Activated CD4-positive, alpha-beta memory T cell treated with anti-CD3 and anti-CD28 coated beads for 36 hours (primary cell): ENCODE data around the gene SUGP1. TPM values are rescaled to one million over a fixed set of nuclear protein-coding genes. Genes with fewer than 3 reads are reported as not detected.

Experiments used
- CTCF ChIA-PET: fragments of 350-600 bp; sonication (Branson Sonifier 250); formaldehyde crosslinking; loops from one replicate; lab custom pipeline; 2021; ENCODE audit warnings: antibody characterized with exemption, inconsistent platforms; lab: Charles Lee
- POLR2A ChIA-PET: fragments of 350-600 bp; sonication (Branson Sonifier 250); formaldehyde crosslinking; loops from one replicate; lab custom pipeline; 2021; ENCODE audit warnings: antibody characterized with exemption; lab: Charles Lee
- DNase-seq: peaks from one replicate; pipeline ENCODE4 v3.0.0-alpha.2; 2020
- H3K27ac Mint-ChIP-seq: one replicate; pipeline ENCODE4 v1.8.0; 2021; ENCODE audit warnings: mixed read lengths
- H3K27me3 Mint-ChIP-seq: one replicate; pipeline ENCODE4 v1.8.0; 2021; ENCODE audit warnings: mixed read lengths
- H3K36me3 Mint-ChIP-seq: one replicate; pipeline ENCODE4 v1.8.0; 2021; ENCODE audit warnings: mixed read lengths
- H3K4me1 Mint-ChIP-seq: one replicate; pipeline ENCODE4 v1.8.0; 2021; ENCODE audit warnings: low read depth, mixed read lengths
- H3K4me3 Mint-ChIP-seq: one replicate; pipeline ENCODE4 v1.8.0; 2021; ENCODE audit warnings: mild to moderate bottlenecking, mixed read lengths
- H3K9me3 Mint-ChIP-seq: one replicate; pipeline ENCODE4 v1.8.0; 2021; ENCODE audit warnings: mixed read lengths
- intact Hi-C: fragments of 100-400 bp; cut with micrococcal nuclease; formaldehyde crosslinking; loops from one replicate; pipeline ENCODE4 v1.15.1; 2023
- total RNA-seq, 2 experiments: library from RNA; stranded (reverse); gene quantifications; one replicate each; pipeline ENCODE4 v1.2.3, GENCODE V29; 2021

SUGP1 gene
- total RNA-seq, 2 experiments from 2014 or later, result 39.2 to 44.0 TPM

DNA sequence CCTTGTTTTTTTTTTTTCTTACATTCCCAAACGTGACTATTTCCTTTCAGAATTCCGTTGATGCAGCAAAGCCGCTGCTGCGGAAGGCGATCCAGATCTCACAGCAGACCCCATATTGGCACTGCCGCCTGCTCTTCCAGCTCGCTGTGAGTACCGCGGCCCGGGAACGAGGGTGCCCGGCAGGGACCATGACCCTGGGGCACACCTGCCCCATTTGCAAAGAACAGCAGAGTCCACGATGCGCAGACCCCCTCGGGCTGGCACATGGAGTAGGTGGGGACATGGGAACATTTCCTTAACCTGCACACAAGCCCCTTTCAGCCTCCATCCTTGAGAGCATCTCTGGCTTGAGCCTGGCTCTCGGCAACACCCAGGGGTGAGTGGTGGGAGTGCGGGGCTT lies 16.8 kb upstream of the SUGP1 start:
- intact Hi-C loops, result no loop called here
- H3K36me3 Mint-ChIP-seq, result peaks cover 17% of the 10 kb centered on the region
- POLR2A ChIA-PET, result no interaction called here
- H3K27ac Mint-ChIP-seq, result no peak overlapping the region
- no peaks in the 10 kb centered on the region for H3K27me3 Mint-ChIP-seq
- H3K4me1 Mint-ChIP-seq, result no peaks in the 10 kb centered on the region
- DNase-seq, result no peak
- CTCF ChIA-PET, result no interaction called here
- no peak overlapping the region for H3K4me3 Mint-ChIP-seq
- no peaks in the 10 kb centered on the region for H3K9me3 Mint-ChIP-seq

DNA sequence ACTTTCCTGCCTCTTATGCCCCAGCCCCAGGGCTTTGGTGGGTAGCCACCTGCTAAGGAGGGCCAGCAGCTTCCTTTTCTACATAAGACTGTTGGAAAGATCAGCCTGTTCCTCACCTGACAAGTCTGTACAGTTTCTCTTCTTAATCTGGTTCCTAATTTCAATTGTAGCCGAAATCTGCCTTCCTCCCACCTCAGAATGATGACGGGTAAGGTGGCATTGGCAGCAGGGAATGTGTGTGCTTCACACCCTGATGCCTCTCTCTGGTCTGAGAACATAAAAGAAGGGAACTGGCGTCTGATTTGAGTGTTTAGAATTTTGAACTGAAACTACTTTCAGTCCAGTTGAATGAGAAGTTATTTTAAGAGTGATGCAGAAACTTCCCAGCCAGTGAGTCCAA lies 16.3 kb upstream of the SUGP1 start:
- CTCF ChIA-PET, result no interaction called here

DNA sequence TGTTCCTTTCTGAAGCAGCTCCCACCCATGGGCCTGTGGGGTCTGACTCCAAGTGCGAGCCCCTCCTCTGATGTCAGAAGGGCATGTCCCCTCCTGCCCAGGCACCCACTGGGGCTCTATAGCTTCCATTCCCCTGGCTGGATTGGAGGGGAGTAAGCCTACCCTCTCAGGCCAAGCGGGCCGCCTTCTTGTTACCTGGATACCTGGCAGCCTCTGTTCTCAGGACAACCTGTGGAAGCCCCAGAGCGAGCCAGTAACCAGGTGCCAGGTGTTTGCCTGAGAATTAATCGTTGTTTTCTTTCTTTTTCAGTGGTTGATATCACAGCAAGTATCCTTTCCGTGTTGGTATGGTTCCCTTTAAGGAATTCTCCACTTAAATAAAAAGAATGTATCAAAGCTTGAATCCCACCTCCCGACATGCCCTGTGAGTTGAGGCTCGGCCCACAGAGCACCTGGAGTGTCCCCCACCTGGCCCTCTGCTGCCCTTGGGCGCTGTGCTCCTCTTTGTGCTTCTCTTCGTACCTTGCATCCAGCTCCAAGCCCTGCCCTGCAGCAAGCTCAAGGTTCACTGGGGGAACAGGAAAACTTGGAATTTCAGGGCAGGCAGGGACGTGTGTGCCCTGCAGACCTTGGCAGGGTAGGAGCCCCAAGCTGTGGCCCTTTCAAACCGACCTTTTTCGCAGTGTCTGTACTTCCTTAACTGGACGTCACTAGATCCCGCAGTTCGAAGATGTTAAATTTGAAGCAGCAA lies 15.3 kb upstream of the SUGP1 start:
- Mint-ChIP-seq H3K9me3 (no peaks in the 10 kb centered on the region), H3K4me1 (no peaks in the 10 kb centered on the region), H3K27me3 (no peaks in the 10 kb centered on the region), H3K36me3 (peaks cover 17% of the 10 kb centered on the region), H3K4me3 (no peak overlapping the region), H3K27ac (no peak overlapping the region)
- DNase-seq, result no peak
- CTCF ChIA-PET, result no interaction called here
- POLR2A ChIA-PET, result no interaction called here
- intact Hi-C loops, result no loop called here

More for the DNA sequence above, 16.3 kb upstream of the SUGP1 start:
- DNase-seq, result no peak
- no peak overlapping the region for H3K27ac Mint-ChIP-seq
- no peak overlapping the region for H3K4me3 Mint-ChIP-seq
- H3K36me3 Mint-ChIP-seq, result peaks cover 18% of the 10 kb centered on the region
- intact Hi-C loops, result no loop called here
- no peaks in the 10 kb centered on the region for H3K27me3 Mint-ChIP-seq
- no peaks in the 10 kb centered on the region for H3K9me3 Mint-ChIP-seq
- POLR2A ChIA-PET, result no interaction called here
- no peaks in the 10 kb centered on the region for H3K4me1 Mint-ChIP-seq

DNA sequence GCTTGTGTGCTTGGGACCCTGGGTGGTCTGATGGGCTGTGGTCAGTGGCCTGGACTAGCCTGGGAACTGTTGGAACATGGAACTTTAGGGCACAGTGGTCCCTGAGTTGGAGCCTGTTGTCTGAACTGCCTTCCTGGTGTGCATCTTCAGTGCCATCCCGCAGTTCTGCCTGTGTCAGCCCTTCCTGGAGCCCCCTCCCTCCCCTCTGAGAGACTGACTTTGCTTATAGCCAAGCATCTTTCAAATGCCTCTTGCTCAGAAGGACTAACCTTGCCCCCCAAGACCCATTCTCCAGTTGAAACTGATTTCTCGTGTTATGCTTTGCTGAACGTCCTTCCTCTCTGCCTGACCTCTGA lies 14.7 kb upstream of the SUGP1 start:
- Mint-ChIP-seq H3K27me3 (no peaks in the 10 kb centered on the region), H3K4me3 (no peak overlapping the region), H3K27ac (no peak overlapping the region), H3K9me3 (no peaks in the 10 kb centered on the region), H3K4me1 (no peaks in the 10 kb centered on the region), H3K36me3 (peaks cover 19% of the 10 kb centered on the region)
- CTCF ChIA-PET, result no interaction called here
- intact Hi-C loops, result no loop called here
- DNase-seq, result no peak
- POLR2A ChIA-PET, result no interaction called here

GRCh38 chr19:19334063-19334988 lies 14.0 kb upstream of the SUGP1 start:
- H3K4me1 Mint-ChIP-seq, result peaks cover under 1% of the 10 kb centered on the region
- H3K27ac Mint-ChIP-seq, result no peak overlapping the region
- CTCF ChIA-PET, result no interaction called here
- H3K9me3 Mint-ChIP-seq, result no peaks in the 10 kb centered on the region
- H3K4me3 Mint-ChIP-seq, result no peak overlapping the region
- no peak for DNase-seq
- H3K27me3 Mint-ChIP-seq, result no peaks in the 10 kb centered on the region
- POLR2A ChIA-PET, result no interaction called here
- intact Hi-C loops, result no loop called here
- H3K36me3 Mint-ChIP-seq, result peaks cover 19% of the 10 kb centered on the region

- Mint-ChIP-seq H3K27me3 (no peaks in the 10 kb centered on the region), H3K4me1 (peaks cover 26% of the 10 kb centered on the region), H3K9me3 (no peaks in the 10 kb centered on the region), H3K36me3 (peaks cover 19% of the 10 kb centered on the region), H3K4me3 (no peak overlapping the region), H3K27ac (peak overlapping the region; percentile 62)
- intact Hi-C loops, result no loop called here
- CTCF ChIA-PET, result no interaction called here
- DNase-seq, result peak; percentile 11
- POLR2A ChIA-PET, result no interaction called here
These were observed 8.8 kb upstream of the SUGP1 start for GRCh38 chr19:19329126-19329525.

DNA sequence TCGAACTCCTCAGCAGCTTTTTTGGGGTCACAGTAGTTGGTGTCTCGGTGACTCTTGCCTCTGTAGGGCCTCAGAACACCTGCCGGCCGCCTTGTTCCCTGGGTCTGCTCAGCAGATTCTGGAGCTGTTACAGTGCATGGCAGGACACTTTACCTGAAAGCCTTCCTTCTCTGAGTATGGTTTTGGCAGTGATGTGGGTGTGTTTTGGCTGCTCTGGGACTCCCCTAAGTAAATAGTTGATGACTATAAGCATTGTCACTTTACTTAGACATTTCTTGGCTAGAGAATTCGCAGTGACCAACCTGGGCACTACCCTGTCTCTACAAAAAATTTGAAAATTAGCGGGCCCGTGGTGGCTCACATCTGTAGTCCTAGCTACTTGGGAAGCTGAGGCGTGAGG lies 7.4 kb upstream of the SUGP1 start:
- H3K27me3 Mint-ChIP-seq, result no peaks in the 10 kb centered on the region
- no peak overlapping the region for H3K27ac Mint-ChIP-seq
- H3K36me3 Mint-ChIP-seq, result peaks cover 24% of the 10 kb centered on the region
- POLR2A ChIA-PET, result no interaction called here
- H3K4me3 Mint-ChIP-seq, result no peak overlapping the region
- intact Hi-C loops, result no loop called here
- peaks cover 33% of the 10 kb centered on the region for H3K4me1 Mint-ChIP-seq
- CTCF ChIA-PET, result no interaction called here
- no peak for DNase-seq
- H3K9me3 Mint-ChIP-seq, result no peaks in the 10 kb centered on the region

DNA sequence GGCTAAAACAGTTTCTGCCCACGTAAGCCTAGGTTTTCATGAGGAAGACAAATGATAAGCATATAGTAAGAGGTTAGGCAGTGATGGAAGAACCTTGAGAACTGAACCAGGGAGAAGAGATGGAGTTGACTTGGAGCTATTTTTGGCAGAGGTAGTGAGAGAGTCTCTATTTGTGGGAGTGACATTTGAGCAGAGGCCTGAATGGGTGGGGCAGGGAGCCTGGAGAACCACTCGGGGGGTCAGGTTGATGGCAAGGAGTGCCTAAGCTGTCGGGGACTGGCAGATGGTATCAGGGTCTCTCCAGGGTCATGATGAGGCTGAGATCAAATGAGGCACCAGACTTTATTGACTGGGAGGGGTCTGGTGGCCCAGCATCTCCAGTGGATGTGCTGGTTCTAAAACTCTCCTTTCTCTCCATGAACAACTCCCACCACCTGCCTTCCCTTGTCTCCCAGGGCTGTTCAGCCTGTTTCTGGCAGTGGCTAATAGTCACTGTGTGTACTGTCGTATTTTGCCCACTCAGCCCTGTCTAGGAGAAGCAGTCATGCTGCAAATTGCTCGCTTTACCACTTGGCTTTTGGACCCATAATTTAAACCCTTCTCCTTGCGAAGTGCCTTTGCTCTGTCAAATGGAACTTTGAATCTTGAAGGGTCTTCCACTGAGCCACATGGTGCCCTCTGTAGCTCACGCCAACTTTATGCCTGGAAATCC lies 3.9 kb upstream of the SUGP1 start:
- no peak overlapping the region for H3K4me3 Mint-ChIP-seq
- no peaks in the 10 kb centered on the region for H3K9me3 Mint-ChIP-seq
- H3K27ac Mint-ChIP-seq, result peak overlapping the region; percentile 0
- CTCF ChIA-PET, result interaction anchor here (0.7 to 1.7 kb wide), 3 partner anchors 18 to 166 kb away, joined by 3 to 6 read pairs (median 5); no protein-coding TSS in a partner anchor
- POLR2A ChIA-PET, result no interaction called here
- intact Hi-C loops, result loop anchor here (5.0 kb wide), 1 partner anchor 83 kb away; the partner anchor contains the start of gene GATAD2A
- H3K36me3 Mint-ChIP-seq, result peaks cover 21% of the 10 kb centered on the region
- H3K4me1 Mint-ChIP-seq, result peaks cover 45% of the 10 kb centered on the region
- H3K27me3 Mint-ChIP-seq, result no peaks in the 10 kb centered on the region
- no peak for DNase-seq

- Mint-ChIP-seq H3K9me3 (no peaks in the 10 kb centered on the region), H3K4me3 (peak overlapping the region; percentile 94), H3K27me3 (no peaks in the 10 kb centered on the region), H3K4me1 (peaks cover 41% of the 10 kb centered on the region), H3K36me3 (peaks cover 21% of the 10 kb centered on the region), H3K27ac (peak overlapping the region; percentile 96)
- CTCF ChIA-PET, result interaction anchor here (1.5 kb wide), 1 partner anchor 169 kb away, joined by 6 read pairs; no protein-coding TSS in a partner anchor
- POLR2A ChIA-PET, result interaction anchor here (0.8 to 0.9 kb wide), 2 partner anchors 9 to 65 kb away, joined by 3 to 4 read pairs; no protein-coding TSS in a partner anchor
- intact Hi-C loops, result loop anchor here (2.0 to 5.0 kb wide), 3 partner anchors 86 to 182 kb away; partner anchors contain the start of genes GATAD2A and TMEM161A
- peak; percentile 39 for DNase-seq
These were observed 850 bp upstream of the SUGP1 start for GRCh38 chr19:19321141-19321577.

DNA sequence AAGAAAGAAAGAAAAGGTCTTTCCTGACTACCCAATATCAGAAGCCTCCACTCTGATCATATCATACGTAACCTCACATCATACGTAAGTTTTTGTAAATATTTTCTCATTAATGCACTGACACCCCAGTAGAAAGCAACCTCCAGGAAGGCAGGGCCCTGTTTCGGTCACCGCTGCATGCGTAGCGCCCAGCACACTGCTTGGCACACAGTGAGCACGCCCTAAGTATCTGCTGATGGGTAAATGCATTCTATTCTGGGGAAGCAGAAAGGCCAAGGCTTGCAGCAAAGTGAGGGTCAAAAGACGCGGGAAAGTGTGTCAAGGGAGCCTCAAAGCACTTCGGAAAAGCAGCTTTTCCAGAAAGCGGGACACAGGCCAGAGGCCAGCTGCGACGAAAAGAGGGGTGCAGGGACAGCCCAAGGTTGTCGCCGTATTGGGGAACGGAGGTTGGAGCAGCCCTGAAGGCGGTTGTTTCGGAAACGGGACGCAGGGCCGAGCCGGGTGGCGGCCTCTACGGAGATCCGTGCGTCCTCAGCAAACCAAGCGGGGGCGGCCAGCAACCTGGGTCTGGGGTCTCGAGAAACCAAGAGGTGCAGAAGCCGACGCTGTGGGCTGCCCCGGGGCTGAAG lies 463 bp downstream of the SUGP1 start:
- ChIA-PET CTCF (no interaction called here), POLR2A (no interaction called here)
- intact Hi-C loops, result loop anchor here (1.0 to 5.0 kb wide), 5 partner anchors 65 to 181 kb away; partner anchors contain the start of genes BORCS8, GATAD2A, RFXANK and TMEM161A
- H3K27ac Mint-ChIP-seq, result peak overlapping the region; percentile 96
- no peaks in the 10 kb centered on the region for H3K9me3 Mint-ChIP-seq
- peak overlapping the region; percentile 94 for H3K4me3 Mint-ChIP-seq
- no peak for DNase-seq
- H3K27me3 Mint-ChIP-seq, result no peaks in the 10 kb centered on the region
- H3K4me1 Mint-ChIP-seq, result peaks cover 34% of the 10 kb centered on the region
- H3K36me3 Mint-ChIP-seq, result peaks cover 19% of the 10 kb centered on the region

GRCh38 chr19:19316082-19316481 lies 4.2 kb downstream of the SUGP1 start:
- ChIA-PET CTCF (no interaction called here), POLR2A (interaction anchor here (0.6 to 1.5 kb wide), 2 partner anchors 48 to 125 kb away, joined by 3 to 5 read pairs; no protein-coding TSS in a partner anchor)
- no peak for DNase-seq
- Mint-ChIP-seq H3K9me3 (no peaks in the 10 kb centered on the region), H3K27me3 (no peaks in the 10 kb centered on the region), H3K4me1 (peaks cover 13% of the 10 kb centered on the region), H3K36me3 (peaks cover 17% of the 10 kb centered on the region), H3K4me3 (no peak overlapping the region), H3K27ac (no peak overlapping the region)
- intact Hi-C loops, result no loop called here
